ENCODE measurements around the gene EFNA1. TPM values are rescaled to one million over a fixed set of nuclear protein-coding genes. Genes with fewer than 3 reads are reported as not detected.

EFNA1 gene
- total and polyA plus RNA-seq, 2 of the 4 experiments (the other 2 are of a cell fraction), result 0.90 to 1.6 TPM

DNA sequence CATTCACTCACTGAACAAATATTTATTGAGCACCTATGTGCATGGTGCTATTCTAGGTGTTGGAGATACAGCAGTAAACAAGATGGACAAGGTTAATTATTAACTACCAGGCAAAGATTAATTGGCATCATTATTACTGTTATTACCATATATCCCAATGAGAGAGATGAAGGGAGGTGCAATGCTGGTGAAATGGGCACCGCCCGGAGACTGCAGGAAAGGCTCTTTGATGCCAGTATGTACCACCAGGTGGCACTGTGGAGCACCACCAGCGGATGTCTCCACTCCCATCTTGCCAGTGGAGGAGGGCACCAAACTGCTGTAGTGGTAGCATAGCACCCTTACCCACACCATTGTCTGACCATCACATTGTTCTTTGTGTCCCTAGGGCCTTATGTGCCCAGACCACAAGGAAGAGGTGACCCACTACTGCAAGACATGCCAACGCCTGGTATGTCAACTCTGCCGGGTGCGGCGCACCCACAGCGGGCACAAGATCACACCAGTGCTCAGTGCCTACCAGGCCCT is 48.9 kb downstream of the EFNA1 start:
- no peak overlapping the region for H2BK5ac ChIP-seq (ENCODE audit: low read depth, low read length, poor library complexity, severe bottlenecking)
- no peak overlapping the region for H2BK20ac ChIP-seq (ENCODE audit: low read depth, low read length)
- H2BK120ac ChIP-seq (ENCODE audit: low read depth, low read length), result no peak overlapping the region
- ATAC-seq (ENCODE audit: low read depth) (peak; percentile 55), DNase-seq (peak; percentile 64)
- H2AK5ac ChIP-seq (ENCODE audit: low read depth, low read length), result peak overlapping the region; percentile 81
- H3K56ac ChIP-seq (ENCODE audit: extremely low read depth, insufficient read depth, low read length), result no peak overlapping the region
- dilution Hi-C loops (cut with HindIII; ENCODE audit: low sequenced_read_pairs, unreplicated experiment), result no loop called here
- peaks cover 33% of the 10 kb centered on the region for H3K36me3 ChIP-seq (ENCODE audit: control insufficient read depth, insufficient read depth, low read length)
- 0 out of 2 replicates have a peak overlapping the region, but pooled peaks have one; percentile 6 for H4K91ac ChIP-seq (ENCODE audit: insufficient read depth, low read depth, low read length)
- H4K20me1 ChIP-seq (ENCODE audit: insufficient read depth, low read length), result no peaks in the 10 kb centered on the region
- H3K9me1 ChIP-seq (ENCODE audit: insufficient read depth, low read length), result peaks cover 2% of the 10 kb centered on the region; the same call in 1 of the 2 replicates
- H3K79me1 ChIP-seq (ENCODE audit: low read depth in 1 of 2, low read length in 2 of 2), result peaks cover 0 to 37% of the 10 kb centered on the region in 2 experiments; a peak in 3 of 4 replicates
- WGBS, 2 experiments (ENCODE audit: extremely low coverage in 2 of 2, insufficient read length in 1 of 2), result 100% methylated on average over 4 of the region's 8 CpGs; no CpG with 5 or more reads in 1 of the 2 experiments
- H2AFZ ChIP-seq (replicated peaks; ENCODE audit: low read length, poor library complexity), result peak overlapping the region; percentile 55
- intact Hi-C loops (cut with micrococcal nuclease), result loop anchor here (1.0 to 10.0 kb wide), 4 partner anchors 50 to 472 kb away; partner anchors contain the start of genes CKS1B and SHC1
- H4K5ac ChIP-seq (ENCODE audit: low read depth, low read length), result no peak overlapping the region
- no peak overlapping the region for H3K4me2 ChIP-seq (ENCODE audit: low read depth, low read length)
- no peaks in the 10 kb centered on the region for H3K27me3 ChIP-seq (ENCODE audit: control insufficient read depth, insufficient read depth, low read length)
- no peak overlapping the region for H3K9ac ChIP-seq (ENCODE audit: low read depth, low read length)
- no peaks in the 10 kb centered on the region for H3K9me3 ChIP-seq (ENCODE audit: control insufficient read depth, insufficient read depth, low read length)
- H3K4me1 ChIP-seq (ENCODE audit: control insufficient read depth, insufficient read depth, low read length), result peaks cover 3% of the 10 kb centered on the region
- BruUV-seq (replicated peaks), result no TSS peak
- in situ Hi-C loops (cut with MboI; ENCODE audit: low sequenced_read_pairs), result no loop called here
- H3K27ac ChIP-seq (ENCODE audit: insufficient read depth, low read length), result no peak overlapping the region
- peak overlapping the region; percentile 88 for H2AK9ac ChIP-seq (replicated peaks; ENCODE audit: low read depth, low read length, poor library complexity)
- H4K8ac ChIP-seq (ENCODE audit: low read depth in 2 of 2, low read length in 2 of 2), result peak overlapping the region in 1 of 2 experiments; percentile 74; a peak in 1 of 4 replicates
- no peak overlapping the region for H3K18ac ChIP-seq (ENCODE audit: low read depth, low read length)
- 0 out of 2 replicates have a peak overlapping the region, but pooled peaks have one; percentile 63 for H3K4ac ChIP-seq (ENCODE audit: low read depth, low read length)
- no peak overlapping the region for H3K14ac ChIP-seq (replicated peaks; ENCODE audit: low read depth, low read length)
- H3K23ac ChIP-seq (ENCODE audit: low read depth, low read length), result no peak overlapping the region
- H2BK15ac ChIP-seq (ENCODE audit: low read depth, low read length), result no peak overlapping the region
- CTCF ChIA-PET, result interaction anchor here (0.9 to 1.7 kb wide), 2 partner anchors 17 to 18 kb away, joined by 4 to 5 read pairs; no protein-coding TSS in a partner anchor
- H3K4me3 ChIP-seq (ENCODE audit: insufficient read depth, low read depth, low read length), result no peak overlapping the region
- POLR2A ChIA-PET (ENCODE audit: unreplicated experiment), result no interaction called here
- TF ChIP-seq RAD21 (IDR thresholded peaks at IDR 0.05; ENCODE audit: low read length), result peak; percentile 71
- TF ChIP-seq FOS (IDR thresholded peaks at IDR 0.05; ENCODE audit: low read depth, low read length), result no peak
- TF ChIP-seq, protein P1, sequence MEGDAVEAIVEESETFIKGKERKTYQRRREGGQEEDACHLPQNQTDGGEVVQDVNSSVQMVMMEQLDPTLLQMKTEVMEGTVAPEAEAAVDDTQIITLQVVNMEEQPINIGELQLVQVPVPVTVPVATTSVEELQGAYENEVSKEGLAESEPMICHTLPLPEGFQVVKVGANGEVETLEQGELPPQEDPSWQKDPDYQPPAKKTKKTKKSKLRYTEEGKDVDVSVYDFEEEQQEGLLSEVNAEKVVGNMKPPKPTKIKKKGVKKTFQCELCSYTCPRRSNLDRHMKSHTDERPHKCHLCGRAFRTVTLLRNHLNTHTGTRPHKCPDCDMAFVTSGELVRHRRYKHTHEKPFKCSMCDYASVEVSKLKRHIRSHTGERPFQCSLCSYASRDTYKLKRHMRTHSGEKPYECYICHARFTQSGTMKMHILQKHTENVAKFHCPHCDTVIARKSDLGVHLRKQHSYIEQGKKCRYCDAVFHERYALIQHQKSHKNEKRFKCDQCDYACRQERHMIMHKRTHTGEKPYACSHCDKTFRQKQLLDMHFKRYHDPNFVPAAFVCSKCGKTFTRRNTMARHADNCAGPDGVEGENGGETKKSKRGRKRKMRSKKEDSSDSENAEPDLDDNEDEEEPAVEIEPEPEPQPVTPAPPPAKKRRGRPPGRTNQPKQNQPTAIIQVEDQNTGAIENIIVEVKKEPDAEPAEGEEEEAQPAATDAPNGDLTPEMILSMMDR (conservative IDR thresholded peaks at IDR 0.05; ENCODE audit: low read depth, low read length), result peak; percentile 88
- 0 out of 2 replicates have a peak, but pooled peaks have one; percentile 0 for TF ChIP-seq CEBPB (IDR thresholded peaks at IDR 0.05; ENCODE audit: low read depth, low read length)
- TF ChIP-seq, protein P2, sequence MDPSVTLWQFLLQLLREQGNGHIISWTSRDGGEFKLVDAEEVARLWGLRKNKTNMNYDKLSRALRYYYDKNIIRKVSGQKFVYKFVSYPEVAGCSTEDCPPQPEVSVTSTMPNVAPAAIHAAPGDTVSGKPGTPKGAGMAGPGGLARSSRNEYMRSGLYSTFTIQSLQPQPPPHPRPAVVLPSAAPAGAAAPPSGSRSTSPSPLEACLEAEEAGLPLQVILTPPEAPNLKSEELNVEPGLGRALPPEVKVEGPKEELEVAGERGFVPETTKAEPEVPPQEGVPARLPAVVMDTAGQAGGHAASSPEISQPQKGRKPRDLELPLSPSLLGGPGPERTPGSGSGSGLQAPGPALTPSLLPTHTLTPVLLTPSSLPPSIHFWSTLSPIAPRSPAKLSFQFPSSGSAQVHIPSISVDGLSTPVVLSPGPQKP (IDR thresholded peaks at IDR 0.05; ENCODE audit: borderline replicate concordance, low read depth, low read length), result no peak
- TF ChIP-seq RFX5 (IDR thresholded peaks at IDR 0.05; ENCODE audit: low read depth, low read length), result no peak
- no peak for TF ChIP-seq CHD1 (IDR thresholded peaks at IDR 0.05; ENCODE audit: low read depth, low read length)
- no peak for TF ChIP-seq NFE2L2 (IDR thresholded peaks at IDR 0.05; ENCODE audit: low read depth, low read length)
- TF ChIP-seq MAZ (IDR thresholded peaks at IDR 0.05; ENCODE audit: borderline replicate concordance, low read depth, low read length), result no peak
- TF ChIP-seq, protein P3, sequence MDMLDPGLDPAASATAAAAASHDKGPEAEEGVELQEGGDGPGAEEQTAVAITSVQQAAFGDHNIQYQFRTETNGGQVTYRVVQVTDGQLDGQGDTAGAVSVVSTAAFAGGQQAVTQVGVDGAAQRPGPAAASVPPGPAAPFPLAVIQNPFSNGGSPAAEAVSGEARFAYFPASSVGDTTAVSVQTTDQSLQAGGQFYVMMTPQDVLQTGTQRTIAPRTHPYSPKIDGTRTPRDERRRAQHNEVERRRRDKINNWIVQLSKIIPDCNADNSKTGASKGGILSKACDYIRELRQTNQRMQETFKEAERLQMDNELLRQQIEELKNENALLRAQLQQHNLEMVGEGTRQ (IDR thresholded peaks at IDR 0.05; ENCODE audit: low read depth, low read length), result no peak
- no peak for TF ChIP-seq RCOR1 (IDR thresholded peaks at IDR 0.05; ENCODE audit: insufficient replicate concordance, low read length)
- no peak for TF ChIP-seq BHLHE40 (IDR thresholded peaks at IDR 0.05; ENCODE audit: low read depth, low read length)
- TF ChIP-seq MXI1 (IDR thresholded peaks at IDR 0.05; ENCODE audit: borderline replicate concordance, low read depth, low read length), result no peak
- TF ChIP-seq SMC3 (IDR thresholded peaks at IDR 0.05; ENCODE audit: low read depth, low read length), result peak; percentile 68
- TF ChIP-seq MAFK (IDR thresholded peaks at IDR 0.05; ENCODE audit: low read depth, low read length), result no peak
